ENCODE results near the gene ZNF181. TPM values are rescaled to one million over a fixed set of nuclear protein-coding genes. Genes with fewer than 3 reads are reported as not detected.

ZNF181 gene
- total and polyA plus RNA-seq, 2 of the 8 experiments (the other 6 are each of a cell fraction or from before 2014, with no cell fraction given): 2.8 to 7.5 TPM

GRCh38 chr19:34773555-34773864 is 39.5 kb downstream of the ZNF181 start (continued):
- TF ChIP-seq CHD7 (IDR thresholded peaks at IDR 0.05; ENCODE audit: insufficient replicate concordance, low read length) (no peak), ZNF274 (IDR thresholded peaks at IDR 0.05; ENCODE audit: borderline replicate concordance, extremely low read depth, low read length) (no peak), EGR1 (IDR thresholded peaks at IDR 0.05; ENCODE audit: borderline replicate concordance, low read depth, low read length) (no peak), SRF (IDR thresholded peaks at IDR 0.05; ENCODE audit: low read depth, low read length) (no peak)
